GM11168 (cell line): ENCODE measurements around the gene EVI5.
"Not testable (repeated sequence)": the region's sequence is repeated elsewhere in the genome, so short reads cannot be mapped to it uniquely, and the experiment has no call there.

Source experiments
- in situ Hi-C: fragments of 300-500 bp; cut with MboI; formaldehyde crosslinking; loops from one replicate; pipeline ENCODE4 v1.12.0; 2022; ENCODE audit warnings: low sequenced_read_pairs; ENCODE audit not compliant: unreplicated experiment

The EVI5 gene

GRCh38 chr1:92797297-92797696 lies 12.4 kb upstream of the EVI5 start:
- in situ Hi-C loops, result no loop called here

GRCh38 chr1:92795166-92795565 lies 10.3 kb upstream of the EVI5 start:
- in situ Hi-C loops, result no loop called here

- in situ Hi-C loops, result no loop called here
Observed at GRCh38 chr1:92792340-92792782, 7.5 kb upstream of the EVI5 start.

GRCh38 chr1:92791487-92792066 lies 6.7 kb upstream of the EVI5 start:
- in situ Hi-C loops, result no loop called here

GRCh38 chr1:92790867-92791266 lies 6.0 kb upstream of the EVI5 start:
- in situ Hi-C loops, result no loop called here

GRCh38 chr1:92790081-92790480 lies 5.2 kb upstream of the EVI5 start:
- in situ Hi-C loops, result no loop called here

- in situ Hi-C loops, result no loop called here
Observed at GRCh38 chr1:92786111-92786901, 1.4 kb upstream of the EVI5 start.

GRCh38 chr1:92784021-92784638 lies 778 bp downstream of the EVI5 start:
- in situ Hi-C loops, result no loop called here

- in situ Hi-C loops, result not testable (repeated sequence)
Observed at GRCh38 chr1:92783550-92783949, 1.4 kb downstream of the EVI5 start.

- in situ Hi-C loops, result no loop called here
Observed at GRCh38 chr1:92778376-92778775, 6.5 kb downstream of the EVI5 start.

- in situ Hi-C loops, result no loop called here
Observed at GRCh38 chr1:92774407-92774806, 10.5 kb downstream of the EVI5 start.

GRCh38 chr1:92773749-92774148 lies 11.2 kb downstream of the EVI5 start:
- in situ Hi-C loops, result not testable (repeated sequence)

- in situ Hi-C loops, result no loop called here
Observed at GRCh38 chr1:92769856-92770255, 15.1 kb downstream of the EVI5 start.

GRCh38 chr1:92768915-92769314 lies 16.0 kb downstream of the EVI5 start:
- in situ Hi-C loops, result no loop called here

GRCh38 chr1:92768296-92768695 lies 16.6 kb downstream of the EVI5 start:
- in situ Hi-C loops, result no loop called here

GRCh38 chr1:92764116-92764515 lies 20.8 kb downstream of the EVI5 start:
- in situ Hi-C loops, result no loop called here

- in situ Hi-C loops, result no loop called here
Observed at GRCh38 chr1:92762355-92762754, 22.6 kb downstream of the EVI5 start.

GRCh38 chr1:92759361-92759760 lies 25.5 kb downstream of the EVI5 start:
- in situ Hi-C loops, result no loop called here

- in situ Hi-C loops, result no loop called here
Observed at GRCh38 chr1:92756537-92756936, 28.4 kb downstream of the EVI5 start.

- in situ Hi-C loops, result no loop called here
Observed at GRCh38 chr1:92755541-92756461, 29.1 kb downstream of the EVI5 start.

GRCh38 chr1:92754719-92755050 lies 30.2 kb downstream of the EVI5 start:
- in situ Hi-C loops, result no loop called here
